Loucy (cell line): ENCODE data around the gene ODF2L.

Source experiments
- EZH2phosphoT487 ChIP-seq: fragments of 200-600 bp; IDR thresholded peaks from 2 replicates; pipeline ENCODE4 v1.6.1; 2018; ENCODE audit warnings: antibody characterized with exemption, mild to moderate bottlenecking, moderate library complexity, borderline replicate concordance
- TF ChIP-seq, protein P1 (sequence below): fragments of 200-600 bp; sonication (generic); conservative IDR thresholded peaks from 2 replicates; pipeline ENCODE4 v1.5.1; 2014; ENCODE audit warnings: mild to moderate bottlenecking, antibody characterized with exemption, low read length

DNA sequence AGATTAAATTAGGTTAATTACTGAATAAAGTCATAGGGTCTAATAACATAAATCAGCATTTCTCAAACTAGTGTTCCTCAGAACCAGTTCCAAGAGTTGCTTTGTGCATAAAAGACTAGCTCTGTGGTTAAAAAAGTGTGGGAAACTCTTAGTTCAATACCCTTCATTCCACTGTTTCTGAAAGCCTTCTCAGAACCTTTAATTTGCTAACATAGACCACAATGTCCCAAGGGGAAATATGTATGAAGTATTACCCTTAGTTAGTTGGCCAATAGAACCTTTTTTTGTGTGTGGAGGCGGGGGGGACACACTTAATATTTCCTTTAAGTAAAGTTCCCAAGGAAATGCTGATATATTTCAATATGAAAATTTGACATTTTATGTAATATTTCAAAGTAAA, 20.4 kb downstream of the ODF2L start:
- TF ChIP-seq, protein P1, sequence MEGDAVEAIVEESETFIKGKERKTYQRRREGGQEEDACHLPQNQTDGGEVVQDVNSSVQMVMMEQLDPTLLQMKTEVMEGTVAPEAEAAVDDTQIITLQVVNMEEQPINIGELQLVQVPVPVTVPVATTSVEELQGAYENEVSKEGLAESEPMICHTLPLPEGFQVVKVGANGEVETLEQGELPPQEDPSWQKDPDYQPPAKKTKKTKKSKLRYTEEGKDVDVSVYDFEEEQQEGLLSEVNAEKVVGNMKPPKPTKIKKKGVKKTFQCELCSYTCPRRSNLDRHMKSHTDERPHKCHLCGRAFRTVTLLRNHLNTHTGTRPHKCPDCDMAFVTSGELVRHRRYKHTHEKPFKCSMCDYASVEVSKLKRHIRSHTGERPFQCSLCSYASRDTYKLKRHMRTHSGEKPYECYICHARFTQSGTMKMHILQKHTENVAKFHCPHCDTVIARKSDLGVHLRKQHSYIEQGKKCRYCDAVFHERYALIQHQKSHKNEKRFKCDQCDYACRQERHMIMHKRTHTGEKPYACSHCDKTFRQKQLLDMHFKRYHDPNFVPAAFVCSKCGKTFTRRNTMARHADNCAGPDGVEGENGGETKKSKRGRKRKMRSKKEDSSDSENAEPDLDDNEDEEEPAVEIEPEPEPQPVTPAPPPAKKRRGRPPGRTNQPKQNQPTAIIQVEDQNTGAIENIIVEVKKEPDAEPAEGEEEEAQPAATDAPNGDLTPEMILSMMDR: no peak
- TF ChIP-seq EZH2phosphoT487: no peak
